ENCODE results near the gene BTC. TPM values are rescaled to one million over a fixed set of nuclear protein-coding genes. Genes with fewer than 3 reads are reported as not detected.

BTC gene
- total RNA-seq, 4 donors from 2014 or later, result 0.83 to 4.2 (median 2.6) TPM

- TF ChIP-seq POLR2A (IDR thresholded peaks at IDR 0.05), result no peak
- TF ChIP-seq, protein P1, sequence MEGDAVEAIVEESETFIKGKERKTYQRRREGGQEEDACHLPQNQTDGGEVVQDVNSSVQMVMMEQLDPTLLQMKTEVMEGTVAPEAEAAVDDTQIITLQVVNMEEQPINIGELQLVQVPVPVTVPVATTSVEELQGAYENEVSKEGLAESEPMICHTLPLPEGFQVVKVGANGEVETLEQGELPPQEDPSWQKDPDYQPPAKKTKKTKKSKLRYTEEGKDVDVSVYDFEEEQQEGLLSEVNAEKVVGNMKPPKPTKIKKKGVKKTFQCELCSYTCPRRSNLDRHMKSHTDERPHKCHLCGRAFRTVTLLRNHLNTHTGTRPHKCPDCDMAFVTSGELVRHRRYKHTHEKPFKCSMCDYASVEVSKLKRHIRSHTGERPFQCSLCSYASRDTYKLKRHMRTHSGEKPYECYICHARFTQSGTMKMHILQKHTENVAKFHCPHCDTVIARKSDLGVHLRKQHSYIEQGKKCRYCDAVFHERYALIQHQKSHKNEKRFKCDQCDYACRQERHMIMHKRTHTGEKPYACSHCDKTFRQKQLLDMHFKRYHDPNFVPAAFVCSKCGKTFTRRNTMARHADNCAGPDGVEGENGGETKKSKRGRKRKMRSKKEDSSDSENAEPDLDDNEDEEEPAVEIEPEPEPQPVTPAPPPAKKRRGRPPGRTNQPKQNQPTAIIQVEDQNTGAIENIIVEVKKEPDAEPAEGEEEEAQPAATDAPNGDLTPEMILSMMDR (IDR thresholded peaks at IDR 0.05), result no peak
- H3K27me3 ChIP-seq, result no peaks in the 10 kb centered on the region
Measured at GRCh38 chr4:74772783-74773182, 21.5 kb downstream of the BTC start.

DNA sequence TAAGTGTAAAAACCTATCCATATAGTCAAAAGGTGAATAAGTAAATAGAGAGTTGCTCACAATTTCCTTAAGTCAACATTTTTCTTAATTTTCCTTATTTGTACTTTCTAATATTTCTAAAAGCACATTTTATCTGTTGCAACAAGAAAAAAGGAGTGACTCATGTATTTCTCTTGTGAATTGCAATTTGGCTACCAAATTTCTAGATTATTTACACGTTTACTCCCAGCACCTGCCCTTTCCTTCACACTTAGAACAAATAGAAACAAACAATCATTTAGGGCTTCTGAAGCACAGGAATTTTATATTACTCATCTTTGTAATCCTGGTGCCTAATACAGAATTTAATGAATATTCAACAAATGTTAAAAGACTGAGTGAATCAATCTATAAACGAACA, 22.2 kb downstream of the BTC start:
- TF ChIP-seq, protein P1 (IDR thresholded peaks at IDR 0.05), result no peak
- TF ChIP-seq POLR2A (IDR thresholded peaks at IDR 0.05), result no peak
- H3K27me3 ChIP-seq, result no peaks in the 10 kb centered on the region
- H3K4me3 ChIP-seq, result no peak overlapping the region
- H3K36me3 ChIP-seq, result no peaks in the 10 kb centered on the region
- H3K9me3 ChIP-seq, result no peaks in the 10 kb centered on the region
- no peak overlapping the region for H3K27ac ChIP-seq
- DNase-seq, result no peak
- no peaks in the 10 kb centered on the region for H3K4me1 ChIP-seq

More at GRCh38 chr4:74772783-74773182, 21.5 kb downstream of the BTC start:
- Histone ChIP-seq H3K27ac (no peak overlapping the region), H3K4me1 (no peaks in the 10 kb centered on the region), H3K9me3 (no peaks in the 10 kb centered on the region), H3K36me3 (no peaks in the 10 kb centered on the region), H3K4me3 (no peak overlapping the region)
- no peak for DNase-seq

GRCh38 chr4:74770226-74770910, 24.0 kb downstream of the BTC start:
- Histone ChIP-seq H3K27me3 (no peaks in the 10 kb centered on the region), H3K4me3 (no peak overlapping the region), H3K4me1 (no peaks in the 10 kb centered on the region), H3K36me3 (no peaks in the 10 kb centered on the region), H3K27ac (no peak overlapping the region), H3K9me3 (no peaks in the 10 kb centered on the region)
- DNase-seq, result no peak
- TF ChIP-seq, protein P1 (IDR thresholded peaks at IDR 0.05), result no peak
- no peak for TF ChIP-seq POLR2A (IDR thresholded peaks at IDR 0.05)

- H3K27me3 ChIP-seq, result no peaks in the 10 kb centered on the region
- H3K9me3 ChIP-seq, result no peaks in the 10 kb centered on the region
- no peak for DNase-seq
- H3K27ac ChIP-seq, result peak overlapping the region in 1 of 4 donors; percentile 15
- H3K36me3 ChIP-seq, result no peaks in the 10 kb centered on the region
- TF ChIP-seq POLR2A (IDR thresholded peaks at IDR 0.05), result no peak
- TF ChIP-seq, protein P1 (IDR thresholded peaks at IDR 0.05), result peak in 2 of 6 experiments; percentile 20 to 25
- no peak overlapping the region for H3K4me3 ChIP-seq
- no peaks in the 10 kb centered on the region for H3K4me1 ChIP-seq
Measured at GRCh38 chr4:74768857-74769525, 25.3 kb downstream of the BTC start.

DNA sequence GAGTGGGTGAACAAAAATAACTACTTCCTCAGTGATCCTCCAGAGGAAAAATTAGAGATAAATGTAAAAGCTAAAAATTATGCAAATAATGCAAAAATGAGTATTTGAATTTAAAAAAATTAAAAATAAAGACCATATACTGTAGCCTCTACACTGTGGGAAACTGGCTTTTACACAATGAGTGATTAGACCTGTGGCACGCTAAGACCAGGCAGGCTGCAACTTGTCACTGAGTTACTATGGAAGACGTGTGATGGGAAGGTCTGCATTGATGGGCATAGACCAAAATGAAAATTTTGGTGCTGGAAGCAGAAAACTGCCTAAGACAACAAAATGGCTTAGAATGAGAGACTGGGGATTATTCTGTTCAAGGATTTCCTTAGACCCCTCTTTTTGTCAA, 30.2 kb downstream of the BTC start:
- no peak overlapping the region for H3K27ac ChIP-seq
- TF ChIP-seq POLR2A (IDR thresholded peaks at IDR 0.05), result no peak
- TF ChIP-seq, protein P1 (IDR thresholded peaks at IDR 0.05), result no peak
- H3K4me1 ChIP-seq, result no peaks in the 10 kb centered on the region
- no peaks in the 10 kb centered on the region for H3K36me3 ChIP-seq
- no peaks in the 10 kb centered on the region for H3K9me3 ChIP-seq
- H3K27me3 ChIP-seq, result no peaks in the 10 kb centered on the region
- no peak for DNase-seq
- no peak overlapping the region for H3K4me3 ChIP-seq
